ENCODE measurements around the gene EIF2AK3. TPM values are rescaled to one million over a fixed set of nuclear protein-coding genes. Genes with fewer than 3 reads are reported as not detected.

EIF2AK3 gene
- total and polyA plus RNA-seq, 2 donors (not counting 1 experiment from before 2014, with no cell fraction given) = 11.9 to 19.8 TPM

DNA sequence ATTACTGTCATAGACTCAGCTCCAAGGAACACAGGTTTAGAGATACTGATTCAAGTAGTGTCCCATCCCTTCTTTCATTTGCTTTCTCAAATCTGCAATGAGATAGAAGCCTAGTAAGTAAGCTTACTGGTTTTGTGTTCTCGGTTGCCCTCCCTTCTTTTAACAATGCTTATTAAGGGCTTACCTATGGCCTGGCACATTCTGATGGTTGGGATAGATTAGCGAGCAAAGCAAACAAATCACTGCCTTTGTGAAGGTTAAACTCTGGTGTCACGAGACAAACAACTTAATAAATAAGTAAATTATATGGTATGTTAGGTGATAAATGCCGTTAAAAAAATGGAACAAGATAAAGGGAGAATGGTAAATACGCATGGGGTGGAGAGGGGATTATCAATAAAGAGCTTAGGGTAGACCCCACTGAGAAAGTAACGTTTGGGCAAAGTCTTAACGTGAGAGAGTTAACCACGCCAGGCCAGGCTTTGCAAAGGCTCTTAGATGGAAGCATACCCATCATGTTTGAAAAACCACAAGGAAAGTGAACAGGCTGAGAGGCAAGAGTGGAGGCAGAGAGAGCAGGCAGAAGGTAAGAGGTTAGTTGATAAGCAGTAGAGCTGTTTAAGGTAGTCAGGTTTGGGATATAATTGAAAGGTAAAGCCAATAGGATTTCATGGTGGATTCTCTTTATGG, 31.0 kb downstream of the EIF2AK3 start:
- H2AFZ ChIP-seq (ENCODE audit: low read length) = no peak overlapping the region
- TF ChIP-seq EZH2 (IDR thresholded peaks at IDR 0.05; ENCODE audit: low read length, missing control alignments) = no peak
- no peak for TF ChIP-seq CTCF (conservative IDR thresholded peaks at IDR 0.05 in 1 of 2, IDR thresholded peaks at IDR 0.05 in 1 of 2; ENCODE audit: low read depth in 1 of 2, low read length in 2 of 2)
- H3K4me1 ChIP-seq (ENCODE audit: control insufficient read depth, extremely low read depth, insufficient read depth, low read length) = peaks cover 8% of the 10 kb centered on the region
- H3K4me2 ChIP-seq (ENCODE audit: extremely low read depth, insufficient read depth, low read length) = no peak overlapping the region
- H3K9me3 ChIP-seq (ENCODE audit: control insufficient read depth, insufficient read depth, low read depth, low read length) = no peaks in the 10 kb centered on the region
- no peak overlapping the region for H3K27ac ChIP-seq (ENCODE audit: insufficient read depth, low read length)
- H3K9ac ChIP-seq (ENCODE audit: insufficient read depth, low read length) = no peak overlapping the region
- H4K20me1 ChIP-seq (ENCODE audit: control insufficient read depth, extremely low read depth, insufficient read depth, low read length) = no peaks in the 10 kb centered on the region
- no peaks in the 10 kb centered on the region for H3K79me2 ChIP-seq (ENCODE audit: control insufficient read depth, insufficient read depth, low read length)
- no peaks in the 10 kb centered on the region for H3K27me3 ChIP-seq (ENCODE audit: control insufficient read depth, insufficient read depth, low read length)
- H3K36me3 ChIP-seq (ENCODE audit: control insufficient read depth, insufficient read depth, low read length) = no peaks in the 10 kb centered on the region
- DNase-seq (ENCODE audit: low read depth in 2 of 2) = peak in 1 of 2 donors; percentile 51
- no peak overlapping the region for H3K4me3 ChIP-seq (replicated peaks in 1 of 4; ENCODE audit: control extremely low read depth in 1 of 4, insufficient read depth in 1 of 4, low read depth in 3 of 4, low read length in 4 of 4)

DNA sequence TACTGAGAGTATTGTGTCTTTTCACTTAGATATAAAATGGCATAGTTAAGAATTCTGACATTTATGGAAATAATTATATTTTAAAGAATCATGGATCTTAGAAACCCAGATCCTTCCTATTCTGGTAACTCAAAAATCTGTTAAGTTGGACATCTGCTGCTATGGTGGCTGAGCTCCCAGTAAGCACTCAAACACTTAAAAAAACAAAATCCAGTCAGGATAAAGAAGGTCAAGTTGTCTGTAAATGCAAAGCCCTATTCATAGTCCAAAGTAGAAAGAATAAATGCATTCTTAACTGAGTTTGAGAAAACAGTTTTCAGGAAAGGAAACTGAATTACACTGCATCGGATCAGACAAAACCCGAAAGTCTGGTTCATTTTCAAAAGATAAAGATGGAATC, 35.6 kb downstream of the EIF2AK3 start:
- Histone ChIP-seq H2AFZ (ENCODE audit: low read length) (no peak overlapping the region), H3K9me3 (ENCODE audit: control insufficient read depth, insufficient read depth, low read depth, low read length) (no peaks in the 10 kb centered on the region), H3K9ac (ENCODE audit: insufficient read depth, low read length) (no peak overlapping the region), H3K36me3 (ENCODE audit: control insufficient read depth, insufficient read depth, low read length) (no peaks in the 10 kb centered on the region), H3K27me3 (ENCODE audit: control insufficient read depth, insufficient read depth, low read length) (no peaks in the 10 kb centered on the region), H3K79me2 (ENCODE audit: control insufficient read depth, insufficient read depth, low read length) (no peaks in the 10 kb centered on the region), H3K4me2 (ENCODE audit: extremely low read depth, insufficient read depth, low read length) (no peak overlapping the region), H3K4me1 (ENCODE audit: control insufficient read depth, extremely low read depth, insufficient read depth, low read length) (no peaks in the 10 kb centered on the region), H3K4me3 (replicated peaks in 1 of 4; ENCODE audit: control extremely low read depth in 1 of 4, insufficient read depth in 1 of 4, low read depth in 3 of 4, low read length in 4 of 4) (no peak overlapping the region), H4K20me1 (ENCODE audit: control insufficient read depth, extremely low read depth, insufficient read depth, low read length) (no peaks in the 10 kb centered on the region), H3K27ac (ENCODE audit: insufficient read depth, low read length) (no peak overlapping the region)
- DNase-seq (ENCODE audit: low read depth in 2 of 2) = no peak
- TF ChIP-seq CTCF (conservative IDR thresholded peaks at IDR 0.05 in 1 of 2, IDR thresholded peaks at IDR 0.05 in 1 of 2; ENCODE audit: low read depth in 1 of 2, low read length in 2 of 2) (no peak), EZH2 (IDR thresholded peaks at IDR 0.05; ENCODE audit: low read length, missing control alignments) (no peak)

GRCh38 chr2:88590998-88591613, 36.2 kb downstream of the EIF2AK3 start:
- Histone ChIP-seq H3K9me3 (ENCODE audit: control insufficient read depth, insufficient read depth, low read depth, low read length) (no peaks in the 10 kb centered on the region), H4K20me1 (ENCODE audit: control insufficient read depth, extremely low read depth, insufficient read depth, low read length) (no peaks in the 10 kb centered on the region), H2AFZ (ENCODE audit: low read length) (no peak overlapping the region), H3K9ac (ENCODE audit: insufficient read depth, low read length) (no peak overlapping the region), H3K36me3 (ENCODE audit: control insufficient read depth, insufficient read depth, low read length) (no peaks in the 10 kb centered on the region), H3K4me2 (ENCODE audit: extremely low read depth, insufficient read depth, low read length) (no peak overlapping the region), H3K4me1 (ENCODE audit: control insufficient read depth, extremely low read depth, insufficient read depth, low read length) (no peaks in the 10 kb centered on the region), H3K27ac (ENCODE audit: insufficient read depth, low read length) (no peak overlapping the region), H3K27me3 (ENCODE audit: control insufficient read depth, insufficient read depth, low read length) (no peaks in the 10 kb centered on the region), H3K79me2 (ENCODE audit: control insufficient read depth, insufficient read depth, low read length) (no peaks in the 10 kb centered on the region), H3K4me3 (replicated peaks in 1 of 4; ENCODE audit: control extremely low read depth in 1 of 4, insufficient read depth in 1 of 4, low read depth in 3 of 4, low read length in 4 of 4) (no peak overlapping the region)
- peak; percentile 76 to 80 for TF ChIP-seq CTCF (conservative IDR thresholded peaks at IDR 0.05 in 1 of 2, IDR thresholded peaks at IDR 0.05 in 1 of 2; ENCODE audit: low read depth in 1 of 2, low read length in 2 of 2)
- no peak for TF ChIP-seq EZH2 (IDR thresholded peaks at IDR 0.05; ENCODE audit: low read length, missing control alignments)
- peak; percentile 51 to 80 for DNase-seq (ENCODE audit: low read depth in 2 of 2)

All from fibroblast of lung (primary cell).